Smooth muscle cell (in vitro differentiated cells): ENCODE data around the gene BICD1. TPM values are rescaled to one million over a fixed set of nuclear protein-coding genes. Genes with fewer than 3 reads are reported as not detected.
"Not testable (repeated sequence)": the region's sequence is repeated elsewhere in the genome, so short reads cannot be mapped to it uniquely, and the experiment has no call there.

ENCODE experiments used
- DNase-seq: peaks from one replicate; lab custom pipeline; 2025; ENCODE audit not compliant: unreplicated experiment; lab: John Stamatoyannopoulos, UW
- H2AFZ ChIP-seq: fragments of 200-600 bp; sonication (generic); 2 replicates; pipeline ENCODE4 v1.6.0; 2016; ENCODE audit warnings: antibody characterized with exemption, low read depth, mild to moderate bottlenecking
- H3F3A ChIP-seq: fragments of 200-600 bp; sonication (generic); 2 replicates; pipeline ENCODE4 v1.6.0; 2017; ENCODE audit warnings: antibody characterized with exemption, low read depth
- H3K27ac ChIP-seq: fragments of 200-600 bp; sonication (generic); 2 replicates; pipeline ENCODE4 v1.5.1; 2016; ENCODE audit warnings: low read depth, mild to moderate bottlenecking
- H3K27me3 ChIP-seq: fragments of 200-600 bp; sonication (generic); 2 replicates; pipeline ENCODE4 v1.6.1; 2016; ENCODE audit warnings: low read depth, mild to moderate bottlenecking
- H3K36me3 ChIP-seq: fragments of 200-600 bp; sonication (generic); 2 replicates; pipeline ENCODE4 v1.5.1; 2016; ENCODE audit warnings: low read depth
- H3K4me1 ChIP-seq: fragments of 200-600 bp; sonication (generic); 2 replicates; pipeline ENCODE4 v1.5.1; 2016; ENCODE audit warnings: low read depth
- H3K4me2 ChIP-seq: fragments of 200-600 bp; sonication (generic); 2 replicates; pipeline ENCODE4 v1.6.0; 2016; ENCODE audit warnings: mild to moderate bottlenecking
- H3K4me3 ChIP-seq: fragments of 200-600 bp; sonication (generic); 2 replicates; pipeline ENCODE4 v1.5.1; 2016; ENCODE audit warnings: mild to moderate bottlenecking
- H3K79me2 ChIP-seq: fragments of 200-600 bp; sonication (generic); 2 replicates; pipeline ENCODE4 v1.6.0; 2016; ENCODE audit warnings: low read depth, mild to moderate bottlenecking
- H3K9ac ChIP-seq: fragments of 200-600 bp; sonication (generic); 2 replicates; pipeline ENCODE4 v1.6.0; 2016; ENCODE audit warnings: low read depth
- H3K9me3 ChIP-seq: fragments of 200-600 bp; sonication (generic); replicated peaks from 2 replicates; pipeline ENCODE4 v1.5.1; 2016; ENCODE audit warnings: low read depth
- H4K20me1 ChIP-seq: fragments of 200-600 bp; sonication (generic); 2 replicates; pipeline ENCODE4 v1.6.0; 2016; ENCODE audit warnings: low read depth
- CTCF ChIP-seq: fragments of 200-600 bp; sonication (generic); IDR thresholded peaks from 2 replicates; pipeline ENCODE4 v1.5.1; 2017; ENCODE audit warnings: borderline replicate concordance, mild to moderate bottlenecking, antibody characterized with exemption; ENCODE audit not compliant: insufficient read depth, poor library complexity, severe bottlenecking
- WGBS: methylation state at CpG from one replicate; pipeline ENCODE4 v1.1.7; 2016; ENCODE audit warnings: low lambda C conversion rate; 5-methylcytosine and 5-hydroxymethylcytosine counted together
- polyA plus RNA-seq: library from polyadenylated mRNA; unstranded; fragments of >200 nt; fragmentation: Nextera tagmentation; extraction: Ambion mirVana; gene quantifications from 2 replicates; pipeline ENCODE4 v1.2.1, GENCODE V29; 2016
- total RNA-seq: library from RNA; depleted of rRNA; stranded (reverse); fragments of >200 nt; gene quantifications from 2 replicates; pipeline ENCODE4 v1.2.3, GENCODE V29; 2014

BICD1 gene
- total and polyA plus RNA-seq, 2 experiments from 2014 or later: 6.5 to 11.5 TPM

- H3K79me2 ChIP-seq: peaks cover 10% of the 10 kb centered on the region
- H3K36me3 ChIP-seq: no peaks in the 10 kb centered on the region
- 69% methylated on average over 4 of the region's 4 CpGs for WGBS
- no peaks in the 10 kb centered on the region for H3F3A ChIP-seq
- H3K4me3 ChIP-seq: no peak overlapping the region
- no peak overlapping the region for H2AFZ ChIP-seq
- no peaks in the 10 kb centered on the region for H4K20me1 ChIP-seq
- H3K27ac ChIP-seq: no peak overlapping the region
- no peaks in the 10 kb centered on the region for H3K4me1 ChIP-seq
- no peak overlapping the region for H3K4me2 ChIP-seq
- no peak for DNase-seq
- H3K9me3 ChIP-seq: no peaks in the 10 kb centered on the region
- H3K9ac ChIP-seq: no peak overlapping the region
- H3K27me3 ChIP-seq: no peaks in the 10 kb centered on the region
- no peak for TF ChIP-seq CTCF
These were observed 123.4 kb downstream of the BICD1 start for GRCh38 chr12:32229971-32230612.

GRCh38 chr12:32230613-32230993, 124.0 kb downstream of the BICD1 start:
- no peak for DNase-seq
- 84% methylated on average over 3 of the region's 3 CpGs for WGBS

GRCh38 chr12:32231361-32231760, 124.7 kb downstream of the BICD1 start:
- peaks cover 10% of the 10 kb centered on the region for H3K79me2 ChIP-seq
- H3K9me3 ChIP-seq, H4K20me1 ChIP-seq, H3K4me2 ChIP-seq, H2AFZ ChIP-seq, H3K27me3 ChIP-seq, H3F3A ChIP-seq, H3K4me1 ChIP-seq, H3K36me3 ChIP-seq, DNase-seq, H3K4me3 ChIP-seq, H3K9ac ChIP-seq, H3K27ac ChIP-seq: not testable (repeated sequence)
- 95% methylated on average over 1 of the region's 2 CpGs for WGBS

More at GRCh38 chr12:32230613-32230993, 124.0 kb downstream of the BICD1 start:
- Histone ChIP-seq H2AFZ (no peak overlapping the region), H4K20me1 (no peaks in the 10 kb centered on the region), H3K27me3 (no peaks in the 10 kb centered on the region), H3K4me3 (no peak overlapping the region), H3K79me2 (peaks cover 10% of the 10 kb centered on the region), H3K27ac (no peak overlapping the region), H3K9ac (no peak overlapping the region), H3K4me2 (no peak overlapping the region), H3K36me3 (no peaks in the 10 kb centered on the region), H3K9me3 (no peaks in the 10 kb centered on the region), H3F3A (no peaks in the 10 kb centered on the region), H3K4me1 (no peaks in the 10 kb centered on the region)
- TF ChIP-seq CTCF: no peak

GRCh38 chr12:32233568-32233967, 126.9 kb downstream of the BICD1 start:
- Histone ChIP-seq H3K4me3 (no peak overlapping the region), H3K27me3 (no peaks in the 10 kb centered on the region), H3K4me1 (no peaks in the 10 kb centered on the region), H2AFZ (no peak overlapping the region), H3K36me3 (no peaks in the 10 kb centered on the region), H3K27ac (no peak overlapping the region), H3F3A (no peaks in the 10 kb centered on the region), H3K79me2 (peaks cover 10% of the 10 kb centered on the region), H3K9ac (no peak overlapping the region), H4K20me1 (no peaks in the 10 kb centered on the region), H3K9me3 (no peaks in the 10 kb centered on the region), H3K4me2 (no peak overlapping the region)
- 55% methylated on average over 3 of the region's 3 CpGs for WGBS
- TF ChIP-seq CTCF: no peak
- no peak for DNase-seq
